ENCODE data around the gene TSEN54.
"Not testable (repeated sequence)": the region's sequence is repeated elsewhere in the genome, so short reads cannot be mapped to it uniquely, and the experiment has no call there.

The TSEN54 gene

DNA sequence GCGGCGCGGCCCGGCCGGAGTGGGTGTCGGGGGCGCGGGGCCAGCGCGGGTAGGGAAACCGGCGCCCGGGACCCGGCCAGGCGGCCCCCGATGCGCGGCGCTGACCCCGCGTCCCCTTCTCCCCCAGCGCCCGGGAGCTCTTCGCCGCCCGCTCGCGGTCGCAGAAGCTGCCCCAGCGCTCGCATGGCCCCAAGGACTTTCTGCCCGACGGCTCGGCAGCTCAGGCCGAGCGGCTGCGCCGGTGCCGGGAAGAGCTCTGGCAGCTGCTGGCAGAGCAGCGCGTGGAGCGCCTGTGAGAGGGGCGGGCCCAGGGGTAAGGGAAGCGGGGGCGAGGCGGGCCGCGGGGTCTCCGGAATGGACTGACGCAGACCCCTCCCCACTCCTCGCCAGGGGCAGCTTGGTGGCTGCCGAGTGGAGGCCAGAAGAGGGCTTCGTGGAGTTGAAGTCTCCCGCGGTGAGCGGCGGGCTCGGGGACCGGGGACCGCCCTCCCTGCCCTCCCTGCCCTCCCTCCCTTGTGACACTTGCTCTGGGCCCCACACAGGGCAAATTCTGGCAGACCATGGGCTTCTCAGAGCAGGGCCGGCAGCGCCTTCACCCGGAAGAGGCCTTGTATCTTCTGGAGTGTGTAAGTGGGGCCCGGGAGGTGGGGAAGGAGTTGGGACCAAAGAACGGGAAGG lies 430 bp downstream of the TSEN54 start:
- H3K4me3 Mint-ChIP-seq = peak overlapping the region; percentile 86
- peak; percentile 74 for DNase-seq
- no peak overlapping the region for H3K27ac Mint-ChIP-seq
- H3K4me1 Mint-ChIP-seq = peaks cover 40% of the 10 kb centered on the region
- H3K27me3 Mint-ChIP-seq (ENCODE audit: low read depth, poor library complexity) = peaks cover 7% of the 10 kb centered on the region
- no peaks in the 10 kb centered on the region for H3K9me3 Mint-ChIP-seq
- TF ChIP-seq CTCF (IDR thresholded peaks at IDR 0.05) = no peak
- peaks cover 28% of the 10 kb centered on the region for H3K36me3 Mint-ChIP-seq (ENCODE audit: low read depth)

DNA sequence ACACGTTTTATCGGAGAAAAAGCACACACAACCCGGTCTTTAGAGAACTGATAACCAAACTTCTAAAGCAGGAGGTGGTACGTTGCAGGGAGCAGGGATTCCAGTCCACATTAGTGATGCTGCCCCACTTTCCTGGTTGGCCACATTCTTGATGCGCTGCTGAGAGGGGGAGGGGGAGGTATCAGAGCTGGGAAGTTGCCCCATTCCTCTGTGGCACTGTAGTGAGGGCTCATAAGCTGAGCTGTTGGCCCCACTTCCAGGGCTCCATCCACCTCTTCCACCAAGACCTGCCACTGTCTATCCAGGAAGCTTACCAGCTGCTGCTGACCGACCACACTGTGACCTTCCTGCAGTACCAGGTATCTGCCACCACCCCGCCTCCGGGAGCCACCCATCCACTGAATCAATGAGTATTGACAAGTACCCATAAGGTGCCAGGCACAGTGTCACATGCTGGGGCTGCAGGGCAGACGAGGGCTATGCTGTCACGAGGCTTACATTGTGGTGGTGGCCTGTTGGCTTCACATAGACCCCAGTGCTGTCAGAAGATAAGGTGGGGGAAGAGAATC lies 1.1 kb downstream of the TSEN54 start:
- Mint-ChIP-seq H3K27me3 (ENCODE audit: low read depth, poor library complexity) (peaks cover 7% of the 10 kb centered on the region), H3K27ac (no peak overlapping the region), H3K9me3 (no peaks in the 10 kb centered on the region), H3K4me3 (peak overlapping the region; percentile 86), H3K36me3 (ENCODE audit: low read depth) (peaks cover 31% of the 10 kb centered on the region), H3K4me1 (peaks cover 34% of the 10 kb centered on the region)
- DNase-seq = no peak
- no peak for TF ChIP-seq CTCF (IDR thresholded peaks at IDR 0.05)

DNA sequence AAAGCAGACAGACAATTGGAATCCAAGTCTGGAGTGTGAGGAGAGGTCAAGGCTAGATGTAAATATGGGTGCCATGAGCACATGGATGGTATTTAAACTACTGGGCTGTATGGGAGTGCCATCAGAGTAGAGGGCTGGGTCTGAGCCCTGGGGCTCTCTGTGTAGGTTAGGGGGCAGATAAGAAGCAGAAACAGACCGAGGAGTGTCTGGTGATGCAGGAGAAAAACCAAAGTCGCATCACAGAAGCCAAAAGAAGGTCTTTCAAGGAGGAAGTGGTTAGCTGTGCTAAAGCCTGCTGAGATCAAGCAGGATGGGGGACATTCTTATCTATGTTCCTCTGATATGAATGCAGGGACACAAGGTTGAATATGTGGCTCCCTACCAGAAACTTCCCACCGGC lies 1.9 kb downstream of the TSEN54 start:
- no peak for DNase-seq
- Mint-ChIP-seq H3K4me1 (peaks cover 27% of the 10 kb centered on the region), H3K9me3 (no peaks in the 10 kb centered on the region), H3K27me3 (ENCODE audit: low read depth, poor library complexity) (peaks cover 13% of the 10 kb centered on the region), H3K4me3 (peak overlapping the region; percentile 86), H3K36me3 (ENCODE audit: low read depth) (peaks cover 36% of the 10 kb centered on the region), H3K27ac (no peak overlapping the region)
- no peak for TF ChIP-seq CTCF (IDR thresholded peaks at IDR 0.05)

- Mint-ChIP-seq H3K27ac (no peak overlapping the region), H3K4me3 (no peak overlapping the region), H3K9me3 (no peaks in the 10 kb centered on the region), H3K4me1 (peaks cover 19% of the 10 kb centered on the region), H3K36me3 (ENCODE audit: low read depth) (peaks cover 36% of the 10 kb centered on the region), H3K27me3 (ENCODE audit: low read depth, poor library complexity) (peaks cover 20% of the 10 kb centered on the region)
- TF ChIP-seq CTCF (IDR thresholded peaks at IDR 0.05) = no peak
- DNase-seq = no peak
Observed at GRCh38 chr17:75518983-75519537, 2.7 kb downstream of the TSEN54 start.

- Mint-ChIP-seq H3K27me3 (ENCODE audit: low read depth, poor library complexity) (peaks cover 24% of the 10 kb centered on the region), H3K36me3 (ENCODE audit: low read depth) (peaks cover 36% of the 10 kb centered on the region), H3K4me1 (peaks cover 16% of the 10 kb centered on the region)
- H3K9me3 Mint-ChIP-seq, DNase-seq, H3K27ac Mint-ChIP-seq, H3K4me3 Mint-ChIP-seq: not testable (repeated sequence)
Observed at GRCh38 chr17:75520413-75520812, 4.1 kb downstream of the TSEN54 start.

GRCh38 chr17:75521290-75521689 lies 5.0 kb downstream of the TSEN54 start:
- H3K36me3 Mint-ChIP-seq (ENCODE audit: low read depth) = peaks cover 36% of the 10 kb centered on the region
- H3K9me3 Mint-ChIP-seq = no peaks in the 10 kb centered on the region
- H3K27ac Mint-ChIP-seq = no peak overlapping the region
- peaks cover 18% of the 10 kb centered on the region for H3K4me1 Mint-ChIP-seq
- H3K4me3 Mint-ChIP-seq = no peak overlapping the region
- peaks cover 30% of the 10 kb centered on the region for H3K27me3 Mint-ChIP-seq (ENCODE audit: low read depth, poor library complexity)
- TF ChIP-seq CTCF (IDR thresholded peaks at IDR 0.05) = no peak
- DNase-seq = no peak

Data from nephron progenitor cell (in vitro differentiated cells).